ENCODE data around the gene PCDHGA8. TPM values are rescaled to one million over a fixed set of nuclear protein-coding genes. Genes with fewer than 3 reads are reported as not detected.

PCDHGA8 gene
- total RNA-seq, 2 experiments from 2014 or later: 3.8 to 5.3 TPM

DNA sequence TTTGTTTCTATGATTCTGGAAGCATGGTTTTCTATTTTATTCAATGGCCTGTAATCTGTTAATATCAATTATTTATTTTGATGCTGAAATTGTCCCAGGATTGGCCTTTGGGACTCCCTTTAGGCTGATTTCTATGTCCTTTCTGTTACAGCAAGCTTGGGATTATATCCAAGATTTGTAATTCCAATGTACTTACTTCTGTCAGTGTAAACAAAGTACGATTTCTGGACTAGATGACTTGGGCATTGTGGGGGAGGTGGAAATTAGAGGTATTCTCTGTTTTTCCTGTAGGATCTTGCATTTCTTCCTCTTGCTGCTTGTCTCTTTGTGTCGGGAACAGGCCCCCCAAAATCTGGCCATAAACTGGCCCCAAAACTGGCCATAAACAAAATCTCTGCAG, 41.6 kb downstream of the PCDHGA8 start:
- H2AFZ ChIP-seq (ENCODE audit: low read length): no peak overlapping the region

GRCh38 chr5:141437221-141437620, 44.8 kb downstream of the PCDHGA8 start:
- no peak overlapping the region for H2AFZ ChIP-seq (ENCODE audit: low read length)
- H3K4me1 ChIP-seq (ENCODE audit: insufficient read depth, low read length, poor library complexity, severe bottlenecking): peaks cover 2% of the 10 kb centered on the region
- intact Hi-C loops (cut with micrococcal nuclease; ENCODE audit: unreplicated experiment): no loop called here
- H3K36me3 ChIP-seq (ENCODE audit: insufficient read depth, low read length): no peaks in the 10 kb centered on the region
- H3K79me2 ChIP-seq (ENCODE audit: insufficient read depth, low read depth, low read length): no peaks in the 10 kb centered on the region
- no peak overlapping the region for H3K4me3 ChIP-seq (ENCODE audit: low read depth, low read length, poor library complexity, severe bottlenecking)
- CTCF ChIA-PET (ENCODE audit: unreplicated experiment): no interaction called here
- no peak overlapping the region for H3K27ac ChIP-seq (ENCODE audit: low read depth, low read length, poor library complexity, severe bottlenecking)
- H4K20me1 ChIP-seq (ENCODE audit: insufficient read depth, low read length): no peaks in the 10 kb centered on the region
- no peak overlapping the region for H3K4me2 ChIP-seq (ENCODE audit: low read length)
- TF ChIP-seq CTCF (conservative IDR thresholded peaks at IDR 0.05; ENCODE audit: low read length): no peak
- TF ChIP-seq EZH2phosphoT487 (IDR thresholded peaks at IDR 0.05; ENCODE audit: borderline replicate concordance, low read depth, low read length): no peak
- BruUV-seq (replicated peaks): no TSS peak
- H3K9me2 ChIP-seq (ENCODE audit: insufficient read depth, low read length): no peaks in the 10 kb centered on the region
- DNase-seq (ENCODE audit: low spot score): no peak
- POLR2A ChIA-PET: interaction anchor here (0.6 to 1.1 kb wide), 3 partner anchors 61 to 127 kb away, joined by 3 to 4 read pairs (median 3); no protein-coding TSS in a partner anchor
- H3K9me3 ChIP-seq (ENCODE audit: low read length): no peaks in the 10 kb centered on the region

More for the DNA sequence above, 41.6 kb downstream of the PCDHGA8 start:
- Histone ChIP-seq H4K20me1 (ENCODE audit: insufficient read depth, low read length) (no peaks in the 10 kb centered on the region), H3K9me3 (ENCODE audit: low read length) (no peaks in the 10 kb centered on the region), H3K4me2 (ENCODE audit: low read length) (no peak overlapping the region), H3K4me1 (ENCODE audit: insufficient read depth, low read length, poor library complexity, severe bottlenecking) (no peaks in the 10 kb centered on the region), H3K4me3 (ENCODE audit: low read depth, low read length, poor library complexity, severe bottlenecking) (no peak overlapping the region), H3K9me2 (ENCODE audit: insufficient read depth, low read length) (no peaks in the 10 kb centered on the region), H3K79me2 (ENCODE audit: insufficient read depth, low read depth, low read length) (no peaks in the 10 kb centered on the region), H3K36me3 (ENCODE audit: insufficient read depth, low read length) (no peaks in the 10 kb centered on the region), H3K27ac (ENCODE audit: low read depth, low read length, poor library complexity, severe bottlenecking) (no peak overlapping the region)
- intact Hi-C loops (cut with micrococcal nuclease; ENCODE audit: unreplicated experiment): no loop called here
- no peak for DNase-seq (ENCODE audit: low spot score)
- BruUV-seq (replicated peaks): no TSS peak
- TF ChIP-seq CTCF (conservative IDR thresholded peaks at IDR 0.05; ENCODE audit: low read length) (no peak), EZH2phosphoT487 (IDR thresholded peaks at IDR 0.05; ENCODE audit: borderline replicate concordance, low read depth, low read length) (no peak)
- ChIA-PET CTCF (ENCODE audit: unreplicated experiment) (no interaction called here), POLR2A (no interaction called here)

- H4K20me1 ChIP-seq (ENCODE audit: insufficient read depth, low read length): no peaks in the 10 kb centered on the region
- H3K4me1 ChIP-seq (ENCODE audit: insufficient read depth, low read length, poor library complexity, severe bottlenecking): peaks cover 14% of the 10 kb centered on the region
- no TSS peak for BruUV-seq (replicated peaks)
- no peaks in the 10 kb centered on the region for H3K9me2 ChIP-seq (ENCODE audit: insufficient read depth, low read length)
- H2AFZ ChIP-seq (ENCODE audit: low read length): no peak overlapping the region
- H3K36me3 ChIP-seq (ENCODE audit: insufficient read depth, low read length): no peaks in the 10 kb centered on the region
- POLR2A ChIA-PET: interaction anchor here (0.5 kb wide), 1 partner anchor 795 kb away, joined by 3 read pairs; no protein-coding TSS in a partner anchor
- TF ChIP-seq EZH2phosphoT487 (IDR thresholded peaks at IDR 0.05; ENCODE audit: borderline replicate concordance, low read depth, low read length) (no peak), CTCF (conservative IDR thresholded peaks at IDR 0.05; ENCODE audit: low read length) (no peak)
- intact Hi-C loops (cut with micrococcal nuclease; ENCODE audit: unreplicated experiment): no loop called here
- H3K4me2 ChIP-seq (ENCODE audit: low read length): no peak overlapping the region
- H3K4me3 ChIP-seq (ENCODE audit: low read depth, low read length, poor library complexity, severe bottlenecking): no peak overlapping the region
- CTCF ChIA-PET (ENCODE audit: unreplicated experiment): no interaction called here
- H3K9me3 ChIP-seq (ENCODE audit: low read length): no peaks in the 10 kb centered on the region
- DNase-seq (ENCODE audit: low spot score): no peak
- H3K27ac ChIP-seq (ENCODE audit: low read depth, low read length, poor library complexity, severe bottlenecking): no peak overlapping the region
- no peaks in the 10 kb centered on the region for H3K79me2 ChIP-seq (ENCODE audit: insufficient read depth, low read depth, low read length)
Observed at GRCh38 chr5:141439411-141440141, 47.1 kb downstream of the PCDHGA8 start.
